ENCODE data around the gene C9orf152. TPM values are rescaled to one million over a fixed set of nuclear protein-coding genes. Genes with fewer than 3 reads are reported as not detected.
A peak's percentile ranks its signal among the peaks of the same experiment; 100 is the strongest.

The C9orf152 gene
- total RNA-seq = 0.13 TPM in 1 of 2 replicates, not detected in the other
- long read RNA-seq = 0 reads

GRCh38 chr9:110208031-110208430, at the start of gene C9orf152:
Gene C9orf152 (minus strand): TSS chr9:110208159. CDS start chr9:110207579, 580 bp downstream.
- Mint-ChIP-seq H3K27ac (no peak within 1 kb of the TSS), H3K4me1 (ENCODE audit: low read depth) (peaks cover 7% of the 10 kb centered on the region), H3K9me3 (ENCODE audit: low read depth) (peaks cover 3% of the 10 kb centered on the region), H3K27me3 (peaks cover 30% of the 10 kb centered on the region), H3K4me3 (ENCODE audit: low read depth) (no peak within 1 kb of the TSS), H3K36me3 (ENCODE audit: insufficient read depth) (no peaks in the 10 kb centered on the region)
- DNase-seq (ENCODE audit: low spot score, unreplicated experiment) = no peak
- no peak for TF ChIP-seq CTCF (IDR thresholded peaks at IDR 0.05; ENCODE audit: unreplicated experiment)

DNA sequence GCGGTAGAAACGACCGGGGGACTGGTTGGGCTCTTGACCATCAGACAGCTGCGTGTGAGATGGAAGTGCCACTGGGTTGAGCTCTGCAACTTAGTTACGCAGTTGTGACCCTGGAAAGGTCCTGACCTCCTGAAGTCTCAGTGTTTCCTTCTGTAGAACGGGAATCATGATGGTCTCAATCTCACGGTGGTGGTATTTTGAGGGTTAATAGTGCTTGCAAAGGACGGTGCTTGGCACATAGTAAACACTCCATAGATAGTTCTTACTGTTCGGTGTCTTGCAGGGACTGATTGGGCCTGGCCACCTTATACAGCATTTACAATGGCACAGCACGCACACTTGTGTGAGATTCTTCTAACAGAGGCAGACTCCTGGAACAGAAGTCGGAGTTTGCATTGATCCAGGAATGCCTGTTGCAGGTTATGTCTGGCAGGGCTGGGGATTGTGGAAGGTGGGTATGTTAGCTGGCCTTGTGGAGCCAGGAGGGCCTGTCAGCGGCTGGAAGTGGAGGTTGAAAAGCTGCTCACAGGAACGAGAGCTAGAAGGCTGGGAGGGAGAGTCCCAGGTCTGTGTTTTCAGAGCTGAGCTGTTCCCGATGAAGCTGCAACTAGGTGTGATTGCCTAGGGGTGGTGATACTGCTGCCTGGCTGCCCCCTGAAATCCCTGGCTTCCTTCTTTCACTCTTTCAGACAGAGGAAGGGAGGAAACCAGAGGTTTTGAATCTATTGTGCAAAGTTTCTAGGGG, 49.3 kb upstream of the C9orf152 start:
- H3K27me3 Mint-ChIP-seq = peaks cover 26% of the 10 kb centered on the region
- DNase-seq (ENCODE audit: low spot score, unreplicated experiment) = no peak
- H3K27ac Mint-ChIP-seq = peak overlapping the region; percentile 96
- peaks cover 26% of the 10 kb centered on the region for H3K4me1 Mint-ChIP-seq (ENCODE audit: low read depth)
- H3K4me3 Mint-ChIP-seq (ENCODE audit: low read depth) = peak overlapping the region; percentile 96
- no peak for TF ChIP-seq CTCF (IDR thresholded peaks at IDR 0.05; ENCODE audit: unreplicated experiment)
- peaks cover 1% of the 10 kb centered on the region for H3K36me3 Mint-ChIP-seq (ENCODE audit: insufficient read depth)
- no peaks in the 10 kb centered on the region for H3K9me3 Mint-ChIP-seq (ENCODE audit: low read depth)

- peaks cover 26% of the 10 kb centered on the region for H3K27me3 Mint-ChIP-seq
- peak; percentile 75 for DNase-seq (ENCODE audit: low spot score, unreplicated experiment)
- peak within 1 kb of the TSS; percentile 96 for H3K4me3 Mint-ChIP-seq (ENCODE audit: low read depth)
- no peaks in the 10 kb centered on the region for H3K9me3 Mint-ChIP-seq (ENCODE audit: low read depth)
- no peak for TF ChIP-seq CTCF (IDR thresholded peaks at IDR 0.05; ENCODE audit: unreplicated experiment)
- H3K36me3 Mint-ChIP-seq (ENCODE audit: insufficient read depth) = peaks cover 1% of the 10 kb centered on the region
- H3K4me1 Mint-ChIP-seq (ENCODE audit: low read depth) = peaks cover 26% of the 10 kb centered on the region
- peak within 1 kb of the TSS; percentile 98 for H3K27ac Mint-ChIP-seq
Measured at GRCh38 chr9:110256380-110257096, 48.6 kb upstream of the C9orf152 start, which contains the start of gene TXN. Gene TXN (minus strand): TSS chr9:110256507. CDS start chr9:110256435, 72 bp downstream.

DNA sequence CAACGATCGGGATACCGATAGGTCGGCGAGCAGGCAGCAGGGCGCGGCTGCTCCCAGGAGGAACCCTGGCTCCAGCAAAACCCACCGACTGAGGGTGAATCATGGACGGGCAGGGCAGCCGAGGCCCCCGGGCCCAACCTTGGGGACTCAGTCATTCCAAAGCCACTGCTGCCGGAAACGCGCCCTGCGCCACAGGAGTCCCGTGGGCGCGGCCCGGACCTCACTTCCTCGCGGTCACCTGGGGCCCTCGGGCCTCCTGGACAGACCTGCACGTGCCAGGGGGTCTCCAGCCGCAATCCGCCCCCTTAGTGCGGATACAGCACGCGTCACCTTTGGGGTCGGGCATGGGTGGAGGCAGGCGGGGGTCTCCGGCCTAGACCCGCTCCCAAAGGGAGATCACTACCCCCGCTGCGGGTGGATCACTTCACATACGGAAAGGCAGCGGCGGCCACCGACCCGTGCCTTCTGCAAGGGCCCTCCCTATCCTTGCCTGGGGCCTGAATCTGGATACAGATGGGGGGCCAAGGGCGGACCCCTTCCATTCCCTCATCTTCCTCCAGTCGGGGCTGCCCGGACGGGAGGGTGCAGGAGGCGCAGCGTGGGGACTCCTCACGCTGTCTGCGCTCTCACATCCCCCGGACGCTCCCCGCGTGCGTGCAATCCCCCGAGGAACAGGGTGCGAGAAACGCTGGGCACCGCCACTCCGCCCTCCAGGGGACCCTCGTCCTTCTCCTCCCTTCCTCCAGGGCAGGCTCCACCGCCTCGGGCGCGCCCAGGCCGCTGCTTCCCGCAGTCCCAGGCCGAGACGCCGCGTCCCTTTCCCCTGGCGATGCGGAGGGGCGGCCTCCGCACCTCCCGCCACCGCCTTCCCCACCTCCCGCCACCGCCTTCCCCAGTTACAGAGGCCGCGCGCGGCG, 47.8 kb upstream of the C9orf152 start:
- H3K27me3 Mint-ChIP-seq = peaks cover 24% of the 10 kb centered on the region
- no peaks in the 10 kb centered on the region for H3K9me3 Mint-ChIP-seq (ENCODE audit: low read depth)
- DNase-seq (ENCODE audit: low spot score, unreplicated experiment) = peak; percentile 30
- peak overlapping the region; percentile 98 for H3K27ac Mint-ChIP-seq
- peak overlapping the region; percentile 96 for H3K4me3 Mint-ChIP-seq (ENCODE audit: low read depth)
- peaks cover 2% of the 10 kb centered on the region for H3K36me3 Mint-ChIP-seq (ENCODE audit: insufficient read depth)
- TF ChIP-seq CTCF (IDR thresholded peaks at IDR 0.05; ENCODE audit: unreplicated experiment) = no peak
- H3K4me1 Mint-ChIP-seq (ENCODE audit: low read depth) = peaks cover 27% of the 10 kb centered on the region
